K562 (cell line): ENCODE data around the gene TSKS. TPM values are rescaled to one million over a fixed set of nuclear protein-coding genes. Genes with fewer than 3 reads are reported as not detected.

Experiments
- BRD9 ChIP-seq: fragments of 450-650 bp; IDR thresholded peaks from 2 replicates; pipeline ENCODE4 v1.6.1; 2018; ENCODE audit warnings: low read depth; ENCODE audit not compliant: partially characterized antibody
- CBFA2T3 ChIP-seq: fragments of 450-650 bp; IDR thresholded peaks from 2 replicates; pipeline ENCODE4 v1.6.1; 2017
- CHD2 ChIP-seq: IDR thresholded peaks from 2 replicates; pipeline ENCODE4 v1.6.1; 2011; ENCODE audit warnings: low read depth, low read length
- ESRRA ChIP-seq: fragments of 450-650 bp; IDR thresholded peaks from 2 replicates; pipeline ENCODE4 v1.6.1; 2014; ENCODE audit warnings: low read depth, mild to moderate bottlenecking, moderate library complexity, borderline replicate concordance
- HDGF ChIP-seq: fragments of 450-650 bp; IDR thresholded peaks from 2 replicates; pipeline ENCODE4 v1.6.1; 2016
- MTA3 ChIP-seq: fragments of 450-650 bp; formaldehyde crosslinking; IDR thresholded peaks from 2 replicates; pipeline ENCODE4 v1.6.1; 2017; ENCODE audit warnings: mild to moderate bottlenecking, borderline replicate concordance
- NFYB ChIP-seq: IDR thresholded peaks from 2 replicates; pipeline ENCODE4 v1.6.1; 2011; ENCODE audit warnings: mild to moderate bottlenecking, moderate library complexity; ENCODE audit not compliant: insufficient read length; ENCODE audit errors: extremely low read depth
- NKRF ChIP-seq: fragments of 450-650 bp; IDR thresholded peaks from 2 replicates; pipeline ENCODE4 v1.6.1; 2016; ENCODE audit warnings: borderline replicate concordance
- SIX5 ChIP-seq, 2 experiments: IDR thresholded peaks; 2 replicates each; pipeline ENCODE4 v1.6.1; 2011; ENCODE audit warnings: low read length in 2 of 2, borderline replicate concordance in 1 of 2, low read depth in 1 of 2, mild to moderate bottlenecking in 1 of 2, moderate library complexity in 1 of 2; ENCODE audit not compliant: insufficient read depth in 1 of 2
- SMARCA4 ChIP-seq: fragments of 450-650 bp; IDR thresholded peaks from 2 replicates; pipeline ENCODE4 v1.6.1; 2016
- SMARCE1 ChIP-seq: fragments of 450-650 bp; IDR thresholded peaks from 2 replicates; pipeline ENCODE4 v1.7.1; 2016; ENCODE audit warnings: mild to moderate bottlenecking
- SNAPC5 ChIP-seq: fragments of 250-450 bp; sonication (Bioruptor Pico); IDR thresholded peaks from 2 replicates; pipeline ENCODE4 v1.8.0; 2021; ENCODE audit warnings: moderate library complexity, mild to moderate bottlenecking, inconsistent platforms
- YY1 ChIP-seq, 3 experiments: IDR thresholded peaks; 2 replicates each; pipeline ENCODE4 v1.6.1; 2011; ENCODE audit warnings: low read length in 2 of 3, mild to moderate bottlenecking in 2 of 3, moderate library complexity in 2 of 3, borderline replicate concordance in 1 of 3, control low read depth in 1 of 3, low read depth in 1 of 3; ENCODE audit not compliant: insufficient read depth in 3 of 3, insufficient replicate concordance in 2 of 3, control insufficient read depth in 1 of 3, insufficient read length in 1 of 3; ENCODE audit errors: extremely low read depth in 1 of 3
- ZBTB17 ChIP-seq: fragments of 450-650 bp; formaldehyde crosslinking; IDR thresholded peaks from 2 replicates; pipeline ENCODE4 v1.4.0; 2020; ENCODE audit warnings: mild to moderate bottlenecking
- ZNF24 ChIP-seq: fragments of 450-650 bp; IDR thresholded peaks from 2 replicates; pipeline ENCODE4 v1.6.1; 2016
- polyA plus RNA-seq, 8 experiments: library from polyadenylated mRNA; depleted of rRNA in 4 of 8; stranded (reverse) in 5 of 8; unstranded in 3 of 8; fragments of >200 nt; fragmentation: Nextera tagmentation in 2 of 8; fragmentation: Illumina TruSeq in 1 of 8; extraction: Ambion mirVana in 2 of 8; extraction: Trizol in 1 of 8; gene quantifications; 2 replicates each; pipeline versions ENCODE4 v1.2.1 to v1.2.3, GENCODE V29; 2011 to 2014; ENCODE audit warnings: inconsistent platforms in 1 of 8, missing spikeins in 1 of 8
- total RNA-seq, 7 experiments: library from RNA; depleted of rRNA in 6 of 7; stranded (reverse); fragments of >200 nt in 6 of 7; fragmentation: Illumina TruSeq in 2 of 7; extraction: Trizol in 2 of 7; gene quantifications; 2 replicates each; pipeline versions ENCODE4 v1.2.1 to v1.2.3, GENCODE V29; 2011 to 2021; ENCODE audit warnings: low replicate concordance in 1 of 7
- TF ChIP-seq, protein P1 (sequence below), 3 experiments: fragments of 200-800 bp in 1 of 3; fragments of 250-450 bp in 1 of 3; fragments of 450-650 bp in 1 of 3; sonication (Bioruptor Pico) in 1 of 3; sonication (Bioruptor generic) in 1 of 3; formaldehyde crosslinking in 1 of 3; IDR thresholded peaks; 2 replicates each; pipeline versions ENCODE4 v1.6.1 to v1.8.0; 2016 to 2022; ENCODE audit warnings: mild to moderate bottlenecking in 2 of 3, missing genetic modification characterization in 2 of 3, missing compliant biosample characterization in 1 of 3, moderate library complexity in 1 of 3
- TF ChIP-seq, protein P2 (sequence below): fragments of 200-800 bp; sonication (Bioruptor generic); IDR thresholded peaks from 2 replicates; pipeline ENCODE4 v1.6.1; 2017; ENCODE audit warnings: missing genetic modification characterization, missing compliant biosample characterization
- TF ChIP-seq, protein P3 (sequence below): sonication (generic); formaldehyde crosslinking; IDR thresholded peaks from 2 replicates; pipeline ENCODE4 v1.8.0; 2022; ENCODE audit warnings: mild to moderate bottlenecking, missing genetic modification reagents

TSKS gene
- total and polyA plus RNA-seq, 9 of the 15 experiments (the other 6 are each of a cell fraction or from before 2014, with no cell fraction given), result 0.14 to 4.5 (median 0.80) TPM

DNA sequence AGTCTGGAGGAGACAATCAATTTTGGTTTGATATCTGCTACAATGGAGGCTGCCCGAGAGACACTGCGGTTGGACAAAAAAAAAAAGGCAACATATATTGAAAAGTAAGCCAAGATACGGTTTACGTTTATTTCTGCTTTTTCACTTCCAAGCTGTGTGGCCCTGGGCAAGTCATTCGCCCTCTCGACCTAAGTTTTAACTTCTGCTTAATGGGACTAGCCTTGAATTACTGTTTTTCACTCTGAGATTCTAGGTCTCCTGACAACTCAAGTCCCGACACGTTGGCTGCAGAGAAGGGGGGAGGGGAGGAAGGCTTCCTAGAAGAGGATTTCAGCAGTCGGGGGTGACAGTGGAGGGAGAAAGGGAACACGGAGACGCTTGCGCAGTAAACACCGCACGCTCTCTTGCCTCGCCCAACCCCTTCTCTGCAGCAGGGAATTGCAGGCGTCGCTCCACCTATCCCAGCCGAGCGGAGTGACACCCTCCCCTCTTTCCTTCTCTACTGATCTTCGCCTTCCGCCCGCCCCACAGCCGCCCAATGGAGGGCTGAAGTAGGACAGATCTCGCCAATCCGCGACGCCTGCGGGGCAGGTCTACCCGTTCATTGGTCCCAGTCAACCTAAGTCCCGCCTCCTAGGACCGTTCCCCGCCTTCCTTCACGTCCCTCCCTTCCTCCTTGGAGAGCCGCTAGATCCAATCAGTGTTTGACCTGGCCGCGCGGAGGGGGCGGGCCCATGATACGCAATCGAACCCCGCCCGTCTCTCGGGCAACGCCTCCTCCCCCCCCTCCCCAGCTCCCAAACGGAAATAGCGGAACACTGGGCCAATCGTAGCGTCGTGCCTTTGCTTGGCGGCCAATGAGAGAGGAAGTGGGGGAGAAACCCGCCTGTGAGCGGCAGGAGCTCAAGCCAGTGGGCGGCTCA is 3.2 kb upstream of the TSKS start (continued):
- TF ChIP-seq, protein P1, sequence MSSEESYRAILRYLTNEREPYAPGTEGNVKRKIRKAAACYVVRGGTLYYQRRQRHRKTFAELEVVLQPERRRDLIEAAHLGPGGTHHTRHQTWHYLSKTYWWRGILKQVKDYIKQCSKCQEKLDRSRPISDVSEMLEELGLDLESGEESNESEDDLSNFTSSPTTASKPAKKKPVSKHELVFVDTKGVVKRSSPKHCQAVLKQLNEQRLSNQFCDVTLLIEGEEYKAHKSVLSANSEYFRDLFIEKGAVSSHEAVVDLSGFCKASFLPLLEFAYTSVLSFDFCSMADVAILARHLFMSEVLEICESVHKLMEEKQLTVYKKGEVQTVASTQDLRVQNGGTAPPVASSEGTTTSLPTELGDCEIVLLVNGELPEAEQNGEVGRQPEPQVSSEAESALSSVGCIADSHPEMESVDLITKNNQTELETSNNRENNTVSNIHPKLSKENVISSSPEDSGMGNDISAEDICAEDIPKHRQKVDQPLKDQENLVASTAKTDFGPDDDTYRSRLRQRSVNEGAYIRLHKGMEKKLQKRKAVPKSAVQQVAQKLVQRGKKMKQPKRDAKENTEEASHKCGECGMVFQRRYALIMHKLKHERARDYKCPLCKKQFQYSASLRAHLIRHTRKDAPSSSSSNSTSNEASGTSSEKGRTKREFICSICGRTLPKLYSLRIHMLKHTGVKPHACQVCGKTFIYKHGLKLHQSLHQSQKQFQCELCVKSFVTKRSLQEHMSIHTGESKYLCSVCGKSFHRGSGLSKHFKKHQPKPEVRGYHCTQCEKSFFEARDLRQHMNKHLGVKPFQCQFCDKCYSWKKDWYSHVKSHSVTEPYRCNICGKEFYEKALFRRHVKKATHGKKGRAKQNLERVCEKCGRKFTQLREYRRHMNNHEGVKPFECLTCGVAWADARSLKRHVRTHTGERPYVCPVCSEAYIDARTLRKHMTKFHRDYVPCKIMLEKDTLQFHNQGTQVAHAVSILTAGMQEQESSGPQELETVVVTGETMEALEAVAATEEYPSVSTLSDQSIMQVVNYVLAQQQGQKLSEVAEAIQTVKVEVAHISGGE (CRISPR knock-in tag; IDR thresholded peaks at IDR 0.05), result peak in 1 of 3 experiments; percentile 27; a peak in 1 of 6 replicates
- TF ChIP-seq SMARCA4 (peak; percentile 51; the same call in 1 of the 2 replicates), CHD2 (peak; percentile 86), ESRRA (0 out of 2 replicates have a peak, but pooled peaks have one; percentile 16), ZNF24 (0 out of 2 replicates have a peak, but pooled peaks have one; percentile 13), HDGF (0 out of 2 replicates have a peak, but pooled peaks have one; percentile 47), SMARCE1 (peak; percentile 70), MTA3 (peak; percentile 72; the same call in 1 of the 2 replicates), NFYB (peak; percentile 96), CBFA2T3 (peak; percentile 26; the same call in 1 of the 2 replicates), SNAPC5 (CRISPR knock-in tag) (no peak), BRD9 (peak; percentile 40), YY1 (IDR thresholded peaks at IDR 0.05; ENCODE audit: borderline replicate concordance in 1 of 3, control insufficient read depth in 1 of 3, extremely low read depth in 1 of 3, insufficient read depth in 3 of 3, insufficient read length in 1 of 3, insufficient replicate concordance in 2 of 3, low read depth in 1 of 3, low read length in 2 of 3) (peak in 1 of 3 experiments; percentile 19), SIX5 (IDR thresholded peaks at IDR 0.05; ENCODE audit: borderline replicate concordance in 1 of 2, insufficient read depth in 1 of 2, low read depth in 1 of 2, low read length in 2 of 2) (no peak; a peak in 1 of 4 replicates), ZBTB17 (no peak), NKRF (peak; percentile 32; the same call in 1 of the 2 replicates)
- TF ChIP-seq, protein P2, sequence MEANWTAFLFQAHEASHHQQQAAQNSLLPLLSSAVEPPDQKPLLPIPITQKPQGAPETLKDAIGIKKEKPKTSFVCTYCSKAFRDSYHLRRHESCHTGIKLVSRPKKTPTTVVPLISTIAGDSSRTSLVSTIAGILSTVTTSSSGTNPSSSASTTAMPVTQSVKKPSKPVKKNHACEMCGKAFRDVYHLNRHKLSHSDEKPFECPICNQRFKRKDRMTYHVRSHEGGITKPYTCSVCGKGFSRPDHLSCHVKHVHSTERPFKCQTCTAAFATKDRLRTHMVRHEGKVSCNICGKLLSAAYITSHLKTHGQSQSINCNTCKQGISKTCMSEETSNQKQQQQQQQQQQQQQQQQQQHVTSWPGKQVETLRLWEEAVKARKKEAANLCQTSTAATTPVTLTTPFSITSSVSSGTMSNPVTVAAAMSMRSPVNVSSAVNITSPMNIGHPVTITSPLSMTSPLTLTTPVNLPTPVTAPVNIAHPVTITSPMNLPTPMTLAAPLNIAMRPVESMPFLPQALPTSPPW (CRISPR knock-in tag), result peak; percentile 100
- TF ChIP-seq, protein P3, sequence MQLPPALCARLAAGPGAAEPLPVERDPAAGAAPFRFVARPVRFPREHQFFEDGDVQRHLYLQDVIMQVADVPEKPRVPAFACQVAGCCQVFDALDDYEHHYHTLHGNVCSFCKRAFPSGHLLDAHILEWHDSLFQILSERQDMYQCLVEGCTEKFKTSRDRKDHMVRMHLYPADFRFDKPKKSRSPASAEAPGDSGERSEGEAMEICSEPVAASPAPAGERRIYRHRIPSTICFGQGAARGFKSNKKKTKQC (CRISPR knock-in tag), result no peak
